ENCODE results near the gene ILK. TPM values are rescaled to one million over a fixed set of nuclear protein-coding genes. Genes with fewer than 3 reads are reported as not detected.

ILK gene
- total RNA-seq, 5 donors from 2014 or later (not counting 1 experiment from before 2014, with no cell fraction given): 49.3 to 111 (median 99.4) TPM

DNA sequence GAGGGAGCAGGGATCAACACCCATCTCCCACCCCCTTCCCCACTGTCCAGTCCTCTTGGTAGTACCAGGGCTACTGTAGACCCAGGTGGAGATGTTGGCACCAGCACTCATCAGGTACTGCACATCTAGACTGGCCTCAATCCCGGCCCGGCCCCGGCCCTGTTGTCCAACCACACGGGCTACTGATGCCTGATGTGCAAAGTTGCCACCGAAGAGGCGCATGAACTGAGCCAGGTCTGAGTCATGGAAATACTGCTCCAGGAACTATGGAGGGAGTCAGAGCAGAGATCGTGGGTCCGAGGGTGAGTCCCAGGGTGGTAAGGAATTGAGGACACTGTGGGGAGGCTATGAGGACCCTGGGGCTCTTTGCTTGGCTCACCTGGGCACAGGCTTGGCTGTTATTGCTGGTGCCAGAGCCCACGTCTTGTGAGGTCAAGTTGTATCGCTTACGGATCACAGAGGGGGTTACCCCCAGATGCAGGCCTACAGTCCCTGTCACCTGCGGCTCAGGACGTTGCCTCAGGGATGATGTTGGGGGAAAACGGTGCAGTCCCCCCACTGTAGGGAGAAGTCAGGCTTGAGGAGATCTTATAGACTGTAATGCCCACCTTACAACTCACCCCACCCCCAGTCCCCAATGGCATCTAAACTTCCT, 13.1 kb downstream of the ILK start:
- Histone ChIP-seq H3K4me1 (ENCODE audit: control insufficient read depth in 1 of 2, extremely low read depth in 1 of 2, insufficient read depth in 2 of 2, low read length in 2 of 2) (peaks cover 15 to 41% of the 10 kb centered on the region in 2 experiments), H3K27me3 (replicated peaks in 1 of 2; ENCODE audit: control insufficient read depth in 2 of 2, extremely low read depth in 1 of 2, insufficient read depth in 2 of 2, low read length in 1 of 2) (no peaks in the 10 kb centered on the region), H3K27ac (ENCODE audit: low read length) (no peak overlapping the region), H3K4me3 (ENCODE audit: control insufficient read depth in 1 of 2, extremely low read depth in 1 of 2, low read length in 1 of 2) (no peak overlapping the region), H3K36me3 (ENCODE audit: control insufficient read depth in 2 of 2, extremely low read depth in 1 of 2, insufficient read depth in 1 of 2, low read length in 1 of 2) (peaks cover 14 to 26% of the 10 kb centered on the region in 2 donors), H3K9me3 (no peaks in the 10 kb centered on the region)
- Mint-ChIP-seq H3K27ac (peak overlapping the region; percentile 53 to 63), H3K36me3 (peaks cover 22% of the 10 kb centered on the region), H3K4me1 (peaks cover 4 to 14% (median 12%) of the 10 kb centered on the region in 3 donors), H3K27me3 (no peaks in the 10 kb centered on the region), H3K9me3 (no peaks in the 10 kb centered on the region), H3K4me3 (peak overlapping the region in 2 of 3 donors; percentile 4 to 39)
- DNase-seq: no peak
- POLR2A ChIA-PET: no interaction called here
- 96% methylated on average over 11 of the region's 14 CpGs for WGBS (ENCODE audit: insufficient coverage)
- no peak for ATAC-seq (replicated peaks in 1 of 4)
- CTCF ChIA-PET: interaction anchor here (0.6 to 3.4 kb wide), 2 partner anchors 14 to 51 kb away, joined by 5 to 24 read pairs; no protein-coding TSS in a partner anchor

DNA sequence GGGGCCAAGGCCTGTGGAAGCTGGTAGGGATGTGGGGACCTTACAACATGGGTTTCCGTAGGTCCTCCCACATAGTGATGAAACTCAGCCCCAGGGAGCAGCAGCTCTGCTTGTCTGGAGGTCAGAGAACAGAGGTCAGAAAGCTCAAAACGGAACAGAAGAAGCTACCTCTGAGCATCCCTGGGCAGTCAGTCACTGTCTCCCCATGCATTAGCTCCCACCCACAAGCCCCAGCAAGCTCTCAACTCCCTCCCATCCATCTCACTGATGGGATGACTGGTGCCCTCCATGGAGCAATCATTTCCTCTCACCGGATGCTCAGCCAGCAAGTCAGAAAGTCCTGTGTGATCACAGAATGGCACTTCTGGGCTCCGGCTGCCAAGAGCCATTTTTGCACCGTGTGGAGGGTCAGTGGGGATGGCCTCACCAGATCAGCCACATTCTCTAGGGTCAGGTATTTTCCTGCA, 13.8 kb downstream of the ILK start:
- ChIA-PET POLR2A (interaction anchor here in 1 of 2 donors (2.5 kb wide), 1 partner anchor 13 kb away, joined by 16 read pairs; the partner anchor contains the start of gene ILK), CTCF (interaction anchor here in 1 of 2 donors (0.6 to 3.4 kb wide), 10 partner anchors 14 to 120 kb away, joined by 3 to 37 read pairs (median 8); partner anchors contain the start of genes ILK, MRPL17 and RRP8)
- no peaks in the 10 kb centered on the region for H3K27me3 ChIP-seq (replicated peaks in 1 of 2; ENCODE audit: control insufficient read depth in 2 of 2, extremely low read depth in 1 of 2, insufficient read depth in 2 of 2, low read length in 1 of 2)
- Mint-ChIP-seq H3K9me3 (no peaks in the 10 kb centered on the region), H3K36me3 (peaks cover 22% of the 10 kb centered on the region), H3K27ac (no peak overlapping the region), H3K27me3 (no peaks in the 10 kb centered on the region), H3K4me3 (no peak overlapping the region), H3K4me1 (peaks cover 4 to 14% (median 12%) of the 10 kb centered on the region in 3 donors)
- H3K36me3 ChIP-seq (ENCODE audit: control insufficient read depth in 2 of 2, extremely low read depth in 1 of 2, insufficient read depth in 1 of 2, low read length in 1 of 2): peaks cover 14 to 26% of the 10 kb centered on the region in 2 donors
- ATAC-seq (replicated peaks in 1 of 4) (no peak), DNase-seq (no peak)
- H3K27ac ChIP-seq (ENCODE audit: low read length): peak overlapping the region; percentile 57
- WGBS (ENCODE audit: insufficient coverage): 97% methylated on average over 4 of the region's 5 CpGs
- H3K4me3 ChIP-seq (ENCODE audit: control insufficient read depth in 1 of 2, extremely low read depth in 1 of 2, low read length in 1 of 2): no peak overlapping the region
- no peaks in the 10 kb centered on the region for H3K9me3 ChIP-seq
- H3K4me1 ChIP-seq (ENCODE audit: control insufficient read depth in 1 of 2, extremely low read depth in 1 of 2, insufficient read depth in 2 of 2, low read length in 2 of 2): peaks cover 15 to 39% of the 10 kb centered on the region in 2 experiments

DNA sequence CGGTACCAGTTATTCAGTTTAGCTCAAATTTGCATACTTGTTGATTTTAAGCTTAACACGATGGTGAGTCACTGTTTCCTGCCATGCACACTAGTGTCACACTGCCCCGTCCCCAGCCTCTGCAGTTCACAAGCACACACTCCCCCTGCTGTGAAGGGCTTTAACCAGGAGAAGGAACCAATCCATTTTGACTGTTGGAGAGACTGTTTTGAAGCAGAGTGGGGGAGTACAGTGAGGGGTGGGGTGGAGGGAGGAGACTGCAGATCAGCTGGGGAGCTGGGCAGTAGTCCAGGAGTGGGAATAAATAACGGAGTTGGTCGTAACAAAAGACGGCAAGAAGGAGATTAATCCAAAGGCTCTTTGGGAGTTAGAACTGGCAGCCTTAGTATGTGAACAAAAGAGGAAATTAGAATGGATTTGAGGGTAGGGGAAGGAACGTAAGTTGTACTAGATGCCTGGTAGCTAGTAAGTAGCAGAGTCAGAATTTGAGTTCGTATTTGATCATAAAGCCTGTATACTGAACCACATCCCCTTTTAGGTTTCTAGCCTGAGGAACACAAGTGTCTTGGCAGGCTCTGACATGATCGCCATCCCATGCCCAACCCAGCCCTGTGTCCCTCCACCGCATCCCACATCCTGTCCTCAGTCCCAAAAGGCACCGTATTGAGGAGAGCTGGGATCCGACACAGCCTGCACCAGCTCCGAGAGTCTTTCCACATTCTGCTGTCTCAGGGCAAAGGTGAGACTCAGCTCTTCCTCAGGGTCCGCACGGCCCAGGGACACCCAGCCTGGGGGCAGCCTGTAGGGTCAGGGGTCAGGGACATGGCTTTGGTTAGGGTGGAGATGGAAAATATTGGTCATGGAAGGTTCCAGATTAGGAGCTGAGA, 14.8 kb downstream of the ILK start:
- ATAC-seq (replicated peaks in 1 of 4) (peak; percentile 25 to 68 (median 66)), DNase-seq (peak in 31 of 35 experiments; percentile 19 to 78 (median 38))
- Histone ChIP-seq H3K27me3 (replicated peaks in 1 of 2; ENCODE audit: control insufficient read depth in 2 of 2, extremely low read depth in 1 of 2, insufficient read depth in 2 of 2, low read length in 1 of 2) (no peaks in the 10 kb centered on the region), H3K9me3 (no peaks in the 10 kb centered on the region), H3K36me3 (ENCODE audit: control insufficient read depth in 2 of 2, extremely low read depth in 1 of 2, insufficient read depth in 1 of 2, low read length in 1 of 2) (peaks cover 15 to 29% of the 10 kb centered on the region in 2 donors), H3K27ac (ENCODE audit: low read length) (peak overlapping the region; percentile 57), H3K4me3 (ENCODE audit: control insufficient read depth in 1 of 2, extremely low read depth in 1 of 2, low read length in 1 of 2) (peak overlapping the region; percentile 66 to 98), H3K4me1 (ENCODE audit: control insufficient read depth in 1 of 2, extremely low read depth in 1 of 2, insufficient read depth in 2 of 2, low read length in 2 of 2) (peaks cover 10 to 31% of the 10 kb centered on the region in 2 experiments)
- H3K4me3 Mint-ChIP-seq: no peak overlapping the region
- H3K27ac Mint-ChIP-seq: no peak overlapping the region
- H3K4me1 Mint-ChIP-seq: peaks cover 4 to 14% (median 12%) of the 10 kb centered on the region in 3 donors
- CTCF ChIA-PET: interaction anchor here (0.6 to 3.4 kb wide), 26 partner anchors 9 to 239 kb away, joined by 3 to 37 read pairs (median 4); partner anchors contain the start of genes ARFIP2 (in 1 of the 2), ILK (in 1 of the 2), MRPL17 (in 1 of the 2) and RRP8 (in 1 of the 2)
- H3K36me3 Mint-ChIP-seq: peaks cover 22% of the 10 kb centered on the region
- 2% methylated on average over 13 of the region's 15 CpGs for WGBS (ENCODE audit: insufficient coverage)
- POLR2A ChIA-PET: interaction anchor here (0.5 to 2.5 kb wide), 11 partner anchors 14 to 493 kb away, joined by 3 to 16 read pairs (median 3); partner anchors contain the start of genes ARFIP2 (in 2 of the 2), TIMM10B (in 2 of the 2), ILK (in 1 of the 2) and MRPL17 (in 1 of the 2)
- H3K27me3 Mint-ChIP-seq: no peaks in the 10 kb centered on the region
- no peaks in the 10 kb centered on the region for H3K9me3 Mint-ChIP-seq

DNA sequence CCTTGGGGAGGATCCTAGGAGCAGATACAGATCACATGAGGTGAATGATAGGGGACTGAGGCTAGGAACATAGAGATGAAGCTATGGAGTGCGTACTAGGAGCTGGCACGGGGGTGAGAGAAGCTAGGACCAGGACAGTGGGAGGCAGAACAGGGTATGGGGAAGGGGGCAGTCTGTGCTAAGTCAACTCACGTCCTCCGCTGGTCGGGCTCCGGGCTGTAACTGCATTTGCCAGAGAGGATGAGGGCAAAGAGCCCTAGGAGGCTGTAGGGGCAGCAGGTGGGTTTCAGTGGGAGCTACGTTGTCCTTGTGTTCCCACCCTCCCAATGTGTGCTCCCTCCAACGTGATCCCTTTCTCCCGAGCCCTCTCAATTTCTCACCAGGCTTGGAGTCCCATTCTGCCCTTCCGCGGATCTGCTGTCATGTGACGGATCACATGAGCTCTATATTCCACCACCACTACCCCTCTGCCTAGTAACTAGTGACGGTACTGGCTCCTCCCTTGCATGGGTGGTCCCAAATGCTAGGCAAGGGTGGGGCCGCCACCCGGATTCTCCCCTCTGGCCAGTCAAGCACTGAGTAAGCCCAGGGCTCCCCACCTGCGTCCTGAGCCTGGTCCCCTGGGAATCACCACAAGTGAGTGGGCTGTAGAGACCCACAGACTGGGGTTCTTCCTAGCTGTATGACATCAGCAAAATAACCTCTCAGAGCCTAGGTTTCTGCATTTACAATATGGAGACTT, 15.6 kb downstream of the ILK start, which contains the start of gene TPP1:
TSS of gene TPP1 (minus strand) at position 419 of the 742 bp plus-strand sequence. CDS start at position 397, 22 bp downstream.
- DNase-seq: peak; percentile 79 to 94 (median 87)
- Histone ChIP-seq H3K9me3 (no peaks in the 10 kb centered on the region), H3K27ac (ENCODE audit: low read length) (peak within 1 kb of the TSS; percentile 57), H3K4me1 (ENCODE audit: control insufficient read depth in 1 of 2, extremely low read depth in 1 of 2, insufficient read depth in 2 of 2, low read length in 2 of 2) (peaks cover 10 to 31% of the 10 kb centered on the region in 2 experiments), H3K36me3 (ENCODE audit: control insufficient read depth in 2 of 2, extremely low read depth in 1 of 2, insufficient read depth in 1 of 2, low read length in 1 of 2) (peaks cover 16 to 29% of the 10 kb centered on the region in 2 donors), H3K4me3 (ENCODE audit: control insufficient read depth in 1 of 2, extremely low read depth in 1 of 2, low read length in 1 of 2) (peak within 1 kb of the TSS; percentile 66 to 98), H3K27me3 (replicated peaks in 1 of 2; ENCODE audit: control insufficient read depth in 2 of 2, extremely low read depth in 1 of 2, insufficient read depth in 2 of 2, low read length in 1 of 2) (no peaks in the 10 kb centered on the region)
- peak; percentile 90 to 98 (median 90) for ATAC-seq (replicated peaks in 1 of 4)
- no peaks in the 10 kb centered on the region for H3K27me3 Mint-ChIP-seq
- no peak within 1 kb of the TSS for H3K4me3 Mint-ChIP-seq
- 0% methylated on average over 12 of the region's 16 CpGs for WGBS (ENCODE audit: insufficient coverage)
- no peak within 1 kb of the TSS for H3K27ac Mint-ChIP-seq
- H3K9me3 Mint-ChIP-seq: no peaks in the 10 kb centered on the region
- ChIA-PET CTCF (interaction anchor here (0.5 to 3.4 kb wide), 22 partner anchors 8 to 260 kb away, joined by 3 to 37 read pairs (median 4); partner anchors contain the start of genes ARFIP2 (in 1 of the 2), ILK (in 1 of the 2), MRPL17 (in 1 of the 2) and RRP8 (in 1 of the 2)), POLR2A (interaction anchor here (0.5 to 2.5 kb wide), 13 partner anchors 15 to 492 kb away, joined by 3 to 16 read pairs (median 3); partner anchors contain the start of genes ARFIP2 (in 2 of the 2), TIMM10B (in 2 of the 2), DCHS1 (in 1 of the 2) and ILK (in 1 of the 2))
- peaks cover 24% of the 10 kb centered on the region for H3K36me3 Mint-ChIP-seq
- H3K4me1 Mint-ChIP-seq: peaks cover 4 to 14% (median 12%) of the 10 kb centered on the region in 3 donors

DNA sequence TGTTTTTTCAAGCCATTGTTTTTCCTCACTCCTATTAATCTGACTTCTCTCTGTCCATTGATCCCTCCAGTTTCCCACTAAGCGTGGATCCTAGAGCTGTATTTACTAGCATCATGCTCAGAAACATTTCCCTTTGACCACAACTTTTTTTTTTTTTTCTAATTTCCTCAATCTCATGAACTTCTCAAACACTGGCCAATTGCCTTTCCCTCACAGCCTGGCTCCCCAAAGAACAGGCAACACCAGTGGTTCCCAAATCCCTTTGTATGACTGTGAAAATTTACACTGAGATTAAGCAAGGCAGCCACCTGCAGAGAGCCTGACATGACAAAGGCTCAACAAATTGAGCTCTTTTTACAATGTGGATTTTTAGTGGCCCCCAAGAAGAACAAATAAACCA, 17.1 kb downstream of the ILK start:
- Mint-ChIP-seq H3K27ac (no peak overlapping the region), H3K9me3 (no peaks in the 10 kb centered on the region), H3K4me3 (no peak overlapping the region), H3K4me1 (peaks cover 4 to 11% (median 10%) of the 10 kb centered on the region in 3 donors), H3K27me3 (no peaks in the 10 kb centered on the region), H3K36me3 (peaks cover 17% of the 10 kb centered on the region)
- no peak overlapping the region for H3K4me3 ChIP-seq (ENCODE audit: control insufficient read depth in 1 of 2, extremely low read depth in 1 of 2, low read length in 1 of 2)
- CTCF ChIA-PET: interaction anchor here (0.6 kb wide), 2 partner anchors 55 to 934 kb away, joined by 3 to 4 read pairs; no protein-coding TSS in a partner anchor
- 86% methylated on average over 1 of the region's 1 CpG for WGBS (ENCODE audit: insufficient coverage)
- DNase-seq: no peak
- POLR2A ChIA-PET: no interaction called here
- ATAC-seq (replicated peaks in 1 of 4): no peak
- no peaks in the 10 kb centered on the region for H3K9me3 ChIP-seq
- H3K27me3 ChIP-seq (replicated peaks in 1 of 2; ENCODE audit: control insufficient read depth in 2 of 2, extremely low read depth in 1 of 2, insufficient read depth in 2 of 2, low read length in 1 of 2): no peaks in the 10 kb centered on the region
- H3K36me3 ChIP-seq (ENCODE audit: control insufficient read depth in 2 of 2, extremely low read depth in 1 of 2, insufficient read depth in 1 of 2, low read length in 1 of 2): peaks cover 13 to 14% of the 10 kb centered on the region in 2 donors
- H3K27ac ChIP-seq (ENCODE audit: low read length): no peak overlapping the region
- peaks cover 10 to 31% of the 10 kb centered on the region in 2 experiments for H3K4me1 ChIP-seq (ENCODE audit: control insufficient read depth in 1 of 2, extremely low read depth in 1 of 2, insufficient read depth in 2 of 2, low read length in 2 of 2)
